ENCODE data around the gene SEMA7A. TPM values are rescaled to one million over a fixed set of nuclear protein-coding genes. Genes with fewer than 3 reads are reported as not detected.

Gene SEMA7A
- total RNA-seq, 1 experiment from 2014 or later, result 74.9 TPM

DNA sequence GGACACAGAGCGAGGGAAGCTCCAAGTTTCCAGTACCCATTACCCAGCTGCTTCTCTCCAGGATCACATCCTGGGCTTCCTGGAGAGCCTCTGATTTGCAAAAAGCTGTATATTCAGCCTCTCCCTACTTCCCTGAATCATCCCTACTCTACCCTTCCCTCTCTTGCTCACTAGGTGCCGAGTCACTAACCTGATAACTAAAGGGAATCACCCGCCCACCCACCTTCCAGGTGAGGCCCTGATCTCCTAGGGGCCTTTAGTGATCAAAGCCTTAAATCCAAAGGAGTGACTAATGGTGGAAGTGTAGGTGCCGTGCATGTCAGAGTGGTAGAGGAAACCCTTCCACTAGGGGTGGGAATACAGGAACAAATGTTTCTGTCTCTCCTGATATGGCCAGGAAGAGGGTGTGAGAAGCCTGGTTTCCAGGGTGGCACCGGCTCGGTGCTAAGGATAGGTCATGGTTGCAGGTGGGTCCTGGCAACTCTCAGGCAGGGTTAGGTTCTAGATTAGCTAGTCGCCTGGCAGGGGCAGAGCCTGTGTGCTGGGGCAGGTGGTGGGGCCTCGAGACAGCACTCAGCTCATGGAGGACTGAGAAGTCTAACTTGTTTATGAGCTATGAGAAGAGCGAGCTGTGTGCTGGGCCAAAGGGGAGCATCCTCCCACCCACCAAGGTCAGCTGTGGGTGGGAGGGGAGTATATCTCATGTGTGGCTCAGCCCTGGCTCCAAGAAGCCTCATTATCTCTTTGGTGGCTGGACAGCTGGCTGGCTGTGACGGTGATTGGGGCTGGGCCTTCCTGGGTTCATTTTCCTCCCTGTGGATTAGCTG lies 10.1 kb downstream of the SEMA7A start:
- Histone ChIP-seq H4K20me1 (ENCODE audit: low read length) (peaks cover 97% of the 10 kb centered on the region), H2AFZ (ENCODE audit: low read length) (no peak overlapping the region), H3F3A (ENCODE audit: low read length, unreplicated experiment) (no peaks in the 10 kb centered on the region), H3K4me2 (ENCODE audit: low read length) (peak overlapping the region; percentile 38), H3K79me2 (ENCODE audit: low read length) (peaks cover 100% of the 10 kb centered on the region), H3K9me3 (ENCODE audit: low read length) (no peaks in the 10 kb centered on the region), H3K27me3 (ENCODE audit: low read length) (no peaks in the 10 kb centered on the region), H3K9me2 (replicated peaks; ENCODE audit: low read length) (no peaks in the 10 kb centered on the region), H3K27ac (ENCODE audit: low read length) (peak overlapping the region; percentile 38), H3K4me3 (ENCODE audit: low read length) (no peak overlapping the region), H3K4me1 (ENCODE audit: insufficient read depth, low read length) (peaks cover 68% of the 10 kb centered on the region), H3K9ac (ENCODE audit: low read length) (no peak overlapping the region), H3K36me3 (ENCODE audit: low read depth, low read length) (peaks cover 37% of the 10 kb centered on the region)
- intact Hi-C loops (cut with micrococcal nuclease), result no loop called here
- peak; percentile 6 for ATAC-seq
- ChIA-PET CTCF (no interaction called here), POLR2A (ENCODE audit: unreplicated experiment) (no interaction called here)
- DNase-seq, result peak; percentile 60
- BruUV-seq (replicated peaks), result no TSS peak
- no peak for TF ChIP-seq EZH2phosphoT487 (IDR thresholded peaks at IDR 0.05; ENCODE audit: borderline replicate concordance, low read length)
- TF ChIP-seq, protein P1, sequence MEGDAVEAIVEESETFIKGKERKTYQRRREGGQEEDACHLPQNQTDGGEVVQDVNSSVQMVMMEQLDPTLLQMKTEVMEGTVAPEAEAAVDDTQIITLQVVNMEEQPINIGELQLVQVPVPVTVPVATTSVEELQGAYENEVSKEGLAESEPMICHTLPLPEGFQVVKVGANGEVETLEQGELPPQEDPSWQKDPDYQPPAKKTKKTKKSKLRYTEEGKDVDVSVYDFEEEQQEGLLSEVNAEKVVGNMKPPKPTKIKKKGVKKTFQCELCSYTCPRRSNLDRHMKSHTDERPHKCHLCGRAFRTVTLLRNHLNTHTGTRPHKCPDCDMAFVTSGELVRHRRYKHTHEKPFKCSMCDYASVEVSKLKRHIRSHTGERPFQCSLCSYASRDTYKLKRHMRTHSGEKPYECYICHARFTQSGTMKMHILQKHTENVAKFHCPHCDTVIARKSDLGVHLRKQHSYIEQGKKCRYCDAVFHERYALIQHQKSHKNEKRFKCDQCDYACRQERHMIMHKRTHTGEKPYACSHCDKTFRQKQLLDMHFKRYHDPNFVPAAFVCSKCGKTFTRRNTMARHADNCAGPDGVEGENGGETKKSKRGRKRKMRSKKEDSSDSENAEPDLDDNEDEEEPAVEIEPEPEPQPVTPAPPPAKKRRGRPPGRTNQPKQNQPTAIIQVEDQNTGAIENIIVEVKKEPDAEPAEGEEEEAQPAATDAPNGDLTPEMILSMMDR (conservative IDR thresholded peaks at IDR 0.05; ENCODE audit: low read depth, low read length), result no peak
- no peak for TF ChIP-seq EZH2 (IDR thresholded peaks at IDR 0.05; ENCODE audit: low read length, unreplicated experiment)

DNA sequence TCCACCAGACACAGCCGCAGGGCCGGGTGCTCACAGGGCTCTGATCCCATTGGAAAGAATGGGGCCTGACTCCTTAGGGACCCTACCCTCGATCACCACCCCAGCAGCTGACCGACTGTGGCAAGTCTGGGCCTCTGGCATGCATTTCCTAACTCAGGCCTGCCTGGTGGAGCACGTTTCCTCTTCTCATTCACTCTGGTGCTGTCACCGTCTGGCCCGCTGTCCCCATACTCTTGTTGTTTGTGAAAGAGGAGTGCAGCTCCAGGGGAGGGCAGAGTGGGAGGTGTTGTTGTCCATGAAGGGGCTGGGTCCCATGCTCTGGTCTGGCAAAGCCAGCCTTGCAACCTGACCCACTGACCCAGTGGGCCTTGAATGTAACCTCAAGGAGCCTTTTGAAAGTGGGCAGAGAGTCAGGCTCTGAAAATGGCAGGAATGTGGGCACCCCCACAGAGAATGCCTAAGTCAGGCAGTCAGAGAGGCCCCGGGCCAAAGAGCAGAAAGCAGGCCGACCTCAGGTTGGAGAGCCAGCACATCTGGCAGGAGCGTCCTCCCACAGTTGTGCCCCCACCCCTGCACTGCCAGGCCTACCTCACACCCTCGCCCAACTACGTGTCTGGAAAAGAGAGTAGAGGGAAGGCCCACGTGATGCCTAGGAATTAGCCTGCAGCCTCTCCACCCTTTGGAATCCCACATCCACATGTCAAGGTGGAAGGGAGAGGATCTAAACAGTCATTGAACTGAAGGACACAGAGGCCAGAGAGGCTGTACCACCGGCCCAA lies 10.9 kb downstream of the SEMA7A start:
- Histone ChIP-seq H3K9ac (ENCODE audit: low read length) (no peak overlapping the region), H2AFZ (ENCODE audit: low read length) (no peak overlapping the region), H3K4me2 (ENCODE audit: low read length) (peak overlapping the region; percentile 38; the same call in 1 of the 2 replicates), H3K36me3 (ENCODE audit: low read depth, low read length) (peaks cover 36% of the 10 kb centered on the region), H3K27me3 (ENCODE audit: low read length) (no peaks in the 10 kb centered on the region), H3K9me3 (ENCODE audit: low read length) (no peaks in the 10 kb centered on the region), H3K9me2 (replicated peaks; ENCODE audit: low read length) (no peaks in the 10 kb centered on the region), H3F3A (ENCODE audit: low read length, unreplicated experiment) (no peaks in the 10 kb centered on the region), H3K27ac (ENCODE audit: low read length) (peak overlapping the region; percentile 38), H3K4me3 (ENCODE audit: low read length) (no peak overlapping the region), H4K20me1 (ENCODE audit: low read length) (peaks cover 97% of the 10 kb centered on the region), H3K79me2 (ENCODE audit: low read length) (peaks cover 100% of the 10 kb centered on the region), H3K4me1 (ENCODE audit: insufficient read depth, low read length) (peaks cover 75% of the 10 kb centered on the region)
- TF ChIP-seq, protein P1 (conservative IDR thresholded peaks at IDR 0.05; ENCODE audit: low read depth, low read length), result no peak
- TF ChIP-seq EZH2 (IDR thresholded peaks at IDR 0.05; ENCODE audit: low read length, unreplicated experiment), result no peak
- no peak for TF ChIP-seq EZH2phosphoT487 (IDR thresholded peaks at IDR 0.05; ENCODE audit: borderline replicate concordance, low read length)
- ATAC-seq (no peak; the same call in 1 of the 2 replicates), DNase-seq (peak; percentile 24)
- CTCF ChIA-PET, result no interaction called here
- POLR2A ChIA-PET (ENCODE audit: unreplicated experiment), result no interaction called here
- no TSS peak for BruUV-seq (replicated peaks)
- intact Hi-C loops (cut with micrococcal nuclease), result no loop called here
